AG09309 (cell line): ENCODE measurements around the gene FOXL1.

Experiments
- DNase-seq: peaks from one replicate; pipeline ENCODE4 v3.0.0-alpha.2; 2010; ENCODE audit warnings: low read depth
- H3K4me3 ChIP-seq: 2 replicates; pipeline ENCODE4 v1.5.1; 2011; ENCODE audit warnings: mild to moderate bottlenecking, low read depth, low read length, moderate library complexity; ENCODE audit not compliant: control insufficient read depth
- CTCF ChIP-seq: IDR thresholded peaks from 2 replicates; pipeline ENCODE4 v1.5.1; 2011; ENCODE audit warnings: mild to moderate bottlenecking, low read depth, low read length, inconsistent platforms; ENCODE audit not compliant: insufficient read depth, control insufficient read depth; ENCODE audit errors: missing control alignments

The FOXL1 gene

DNA sequence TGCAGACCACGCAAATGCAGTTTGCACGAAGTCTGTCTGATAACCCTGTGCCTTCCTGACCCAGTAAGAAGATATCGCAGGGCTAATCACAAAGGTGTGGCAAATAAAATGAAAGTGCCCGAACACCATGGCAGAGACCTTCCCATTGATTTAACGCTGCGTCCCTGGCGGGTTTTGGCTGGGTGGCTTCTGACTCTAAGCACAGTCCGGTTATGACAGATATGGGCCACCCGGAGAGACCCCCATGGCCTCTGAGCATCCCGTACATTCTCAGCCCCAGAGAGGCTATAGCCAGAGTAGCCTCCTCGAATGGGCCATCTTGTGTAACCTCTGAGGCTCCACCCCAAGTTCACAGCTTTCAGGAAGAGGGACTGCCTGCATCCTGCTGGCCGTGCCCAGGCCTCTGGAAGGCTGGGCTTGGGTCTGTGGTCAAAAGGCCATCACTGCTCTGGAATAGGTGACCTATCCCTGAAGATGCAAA is 6.3 kb upstream of the FOXL1 start:
- DNase-seq, result no peak
- no peak for TF ChIP-seq CTCF
- H3K4me3 ChIP-seq, result no peak overlapping the region

GRCh38 chr16:86572606-86573005 is 5.7 kb upstream of the FOXL1 start:
- no peak for TF ChIP-seq CTCF
- DNase-seq, result no peak
- H3K4me3 ChIP-seq, result no peak overlapping the region

DNA sequence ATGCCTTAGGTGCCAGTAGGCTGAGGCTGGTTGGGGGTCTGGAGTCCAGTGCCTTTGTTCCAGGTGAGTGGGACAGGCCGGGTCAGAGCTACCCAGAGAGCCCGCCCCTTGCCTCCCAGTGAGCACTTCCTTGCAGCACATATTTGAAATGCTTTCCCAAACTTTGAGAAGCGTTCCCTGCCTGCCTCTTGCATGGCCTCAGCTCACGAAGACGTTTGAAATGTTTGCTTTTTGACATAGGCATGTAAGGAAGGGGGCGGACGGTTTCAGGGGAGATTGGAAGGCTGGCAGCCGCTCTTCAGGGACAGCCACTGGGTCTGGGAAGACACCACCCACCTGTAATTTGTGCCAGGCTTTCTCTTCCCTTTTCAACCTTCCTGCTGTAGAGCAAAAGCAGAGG is 5.1 kb upstream of the FOXL1 start:
- TF ChIP-seq CTCF, result no peak
- no peak overlapping the region for H3K4me3 ChIP-seq
- DNase-seq, result no peak

DNA sequence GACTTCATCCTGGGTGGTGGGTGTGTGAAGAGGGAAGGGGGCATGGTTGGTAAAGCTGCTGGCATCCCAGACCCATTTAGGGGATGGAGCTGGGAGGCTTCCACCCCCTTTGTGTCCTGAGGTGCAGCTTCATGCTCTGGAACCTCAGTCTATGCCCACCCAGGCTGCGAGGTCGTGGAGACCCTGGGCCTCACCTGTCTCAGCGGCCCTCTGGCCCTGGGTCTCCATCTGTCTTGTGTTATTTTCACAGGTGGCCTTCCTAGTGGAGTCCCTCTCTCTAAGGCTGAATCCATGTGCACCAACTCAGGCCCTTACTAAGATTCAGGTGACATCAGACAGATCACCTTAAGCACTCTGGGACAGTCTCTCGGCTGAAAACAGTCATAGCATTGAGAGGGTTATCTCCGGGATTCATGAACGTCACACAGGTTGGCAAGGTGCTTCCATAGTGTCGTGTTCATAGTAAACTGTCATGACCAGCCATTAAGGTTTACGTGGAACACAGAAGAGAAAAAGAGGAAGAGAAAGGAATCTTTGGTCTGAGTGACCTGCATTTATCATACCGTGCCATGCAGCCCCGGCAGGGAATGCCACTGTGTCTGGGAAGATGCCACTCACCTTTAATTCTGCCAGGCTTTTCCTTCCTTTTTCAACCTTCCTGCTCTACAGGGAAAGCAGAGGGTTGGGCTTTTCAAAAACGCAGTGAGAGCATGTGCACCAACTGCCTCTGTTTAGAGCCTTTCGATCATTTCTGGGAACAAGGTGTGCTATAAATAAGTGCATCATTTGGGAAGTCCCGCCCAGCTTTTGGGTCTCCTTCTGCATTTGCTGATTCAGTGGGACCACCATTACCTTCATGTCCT is 4.5 kb upstream of the FOXL1 start:
- TF ChIP-seq CTCF, result no peak

GRCh38 chr16:86574646-86575045 is 3.7 kb upstream of the FOXL1 start:
- TF ChIP-seq CTCF, result no peak
- H3K4me3 ChIP-seq, result no peak overlapping the region
- DNase-seq, result no peak

More for the DNA sequence above, 4.5 kb upstream of the FOXL1 start:
- no peak overlapping the region for H3K4me3 ChIP-seq
- no peak for DNase-seq

- no peak for DNase-seq
- no peak overlapping the region for H3K4me3 ChIP-seq
- TF ChIP-seq CTCF, result no peak
Observed at GRCh38 chr16:86575095-86575685, 3.2 kb upstream of the FOXL1 start.
